Activated CD4-positive, alpha-beta T cell treated with anti-CD3 and anti-CD28 coated beads, Interleukin-2, amount 50 U/mL, for 48 hours (primary cell): Measurements from ENCODE around the gene EFCAB14.
A peak's percentile ranks its signal among the peaks of the same experiment; 100 is the strongest.
"Not testable (repeated sequence)": the region's sequence is repeated elsewhere in the genome, so short reads cannot be mapped to it uniquely, and the experiment has no call there.

Experiments
- DNase-seq, 2 experiments: peaks; one replicate each; pipeline ENCODE4 v3.0.0-alpha.2; 2020

The EFCAB14 gene

GRCh38 chr1:46718727-46719622 lies at the start of gene EFCAB14:
Gene EFCAB14 (minus strand): TSS chr1:46719114. CDS start chr1:46718087, 1,027 bp downstream.
- DNase-seq: peak; percentile 99

GRCh38 chr1:46768445-46768844 lies 49.5 kb upstream of the EFCAB14 start:
- no peak for DNase-seq

- DNase-seq: no peak
Observed at GRCh38 chr1:46767649-46768282, 48.9 kb upstream of the EFCAB14 start.

GRCh38 chr1:46764402-46764801 lies 45.5 kb upstream of the EFCAB14 start:
- no peak for DNase-seq

- no peak for DNase-seq
Observed at GRCh38 chr1:46761740-46762139, 42.8 kb upstream of the EFCAB14 start.

GRCh38 chr1:46760558-46761166 lies 41.7 kb upstream of the EFCAB14 start:
- DNase-seq: no peak

GRCh38 chr1:46757956-46758528 lies 39.1 kb upstream of the EFCAB14 start:
- DNase-seq: no peak

- DNase-seq: no peak
Observed at GRCh38 chr1:46757247-46757955, 38.5 kb upstream of the EFCAB14 start.

GRCh38 chr1:46755121-46755520 lies 36.2 kb upstream of the EFCAB14 start:
- DNase-seq: no peak

- not testable (repeated sequence) for DNase-seq
Observed at GRCh38 chr1:46754707-46755106, 35.8 kb upstream of the EFCAB14 start.

- DNase-seq: no peak
Observed at GRCh38 chr1:46753985-46754384, 35.1 kb upstream of the EFCAB14 start.

GRCh38 chr1:46749921-46750404 lies 31.0 kb upstream of the EFCAB14 start:
- no peak for DNase-seq

- no peak for DNase-seq
Observed at GRCh38 chr1:46749404-46749803, 30.5 kb upstream of the EFCAB14 start.

GRCh38 chr1:46747683-46748288 lies 28.9 kb upstream of the EFCAB14 start:
- DNase-seq: peak in 1 of 2 experiments; percentile 9

GRCh38 chr1:46742069-46742468 lies 23.2 kb upstream of the EFCAB14 start:
- no peak for DNase-seq

GRCh38 chr1:46735708-46736324 lies 16.9 kb upstream of the EFCAB14 start:
- DNase-seq: peak in 1 of 2 experiments; percentile 13

- not testable (repeated sequence) for DNase-seq
Observed at GRCh38 chr1:46728327-46728873, 9.5 kb upstream of the EFCAB14 start.

GRCh38 chr1:46725736-46726108 lies 6.8 kb upstream of the EFCAB14 start:
- no peak for DNase-seq

- DNase-seq: peak; percentile 67 to 72
Observed at GRCh38 chr1:46724991-46725735, 6.2 kb upstream of the EFCAB14 start.

- DNase-seq: no peak
Observed at GRCh38 chr1:46723901-46724300, 5.0 kb upstream of the EFCAB14 start.
